Duodenal mucosa (tissue), 2 donors: ENCODE data around the gene TSPAN18.

ENCODE experiments used
- H3K27ac ChIP-seq: one replicate; pipeline ENCODE4 v1.7.0; 2013; ENCODE audit warnings: low read depth, low read length
- H3K27me3 ChIP-seq, 2 donors: one replicate each; pipeline ENCODE4 v1.7.0; 2013; ENCODE audit warnings: low read length in 2 of 2, control low read depth in 1 of 2; ENCODE audit not compliant: insufficient read depth in 2 of 2, control insufficient read depth in 1 of 2
- H3K36me3 ChIP-seq, 2 donors: one replicate each; pipeline ENCODE4 v1.7.0; 2013; ENCODE audit warnings: low read length in 2 of 2, control low read depth in 1 of 2; ENCODE audit not compliant: insufficient read depth in 2 of 2, control insufficient read depth in 1 of 2
- H3K4me1 ChIP-seq, 2 donors: one replicate each; pipeline ENCODE4 v1.7.0; 2013; ENCODE audit warnings: low read length in 2 of 2, control low read depth in 1 of 2; ENCODE audit not compliant: insufficient read depth in 2 of 2, control insufficient read depth in 1 of 2
- H3K4me3 ChIP-seq, 2 donors: one replicate each; pipeline ENCODE4 v1.7.0; 2013; ENCODE audit warnings: low read length in 2 of 2, low read depth in 1 of 2
- H3K9ac ChIP-seq, 2 donors: one replicate each; pipeline ENCODE4 v1.7.0; 2013; ENCODE audit warnings: low read length in 2 of 2, low read depth in 1 of 2
- H3K9me3 ChIP-seq, 2 donors: one replicate each; pipeline ENCODE4 v1.7.0; 2013; ENCODE audit warnings: low read length in 2 of 2, control low read depth in 1 of 2; ENCODE audit not compliant: control insufficient read depth in 1 of 2

TSPAN18 gene

GRCh38 chr11:44948155-44948554 lies 221.4 kb downstream of the TSPAN18 start:
- Histone ChIP-seq H3K27me3 (no peaks in the 10 kb centered on the region), H3K9ac (no peak overlapping the region), H3K4me1 (peaks cover 30 to 46% of the 10 kb centered on the region in 2 donors), H3K9me3 (no peaks in the 10 kb centered on the region), H3K27ac (no peak overlapping the region), H3K4me3 (no peak overlapping the region), H3K36me3 (peaks cover 0 to 6% of the 10 kb centered on the region in 2 donors)

GRCh38 chr11:44949160-44950030 lies 222.6 kb downstream of the TSPAN18 start:
- Histone ChIP-seq H3K27ac (peak overlapping the region; percentile 64), H3K36me3 (peaks cover 0 to 6% of the 10 kb centered on the region in 2 donors), H3K4me1 (peaks cover 27 to 37% of the 10 kb centered on the region in 2 donors), H3K27me3 (no peaks in the 10 kb centered on the region), H3K9ac (peak overlapping the region; percentile 73 to 90), H3K9me3 (no peaks in the 10 kb centered on the region), H3K4me3 (peak overlapping the region; percentile 79 to 86)

DNA sequence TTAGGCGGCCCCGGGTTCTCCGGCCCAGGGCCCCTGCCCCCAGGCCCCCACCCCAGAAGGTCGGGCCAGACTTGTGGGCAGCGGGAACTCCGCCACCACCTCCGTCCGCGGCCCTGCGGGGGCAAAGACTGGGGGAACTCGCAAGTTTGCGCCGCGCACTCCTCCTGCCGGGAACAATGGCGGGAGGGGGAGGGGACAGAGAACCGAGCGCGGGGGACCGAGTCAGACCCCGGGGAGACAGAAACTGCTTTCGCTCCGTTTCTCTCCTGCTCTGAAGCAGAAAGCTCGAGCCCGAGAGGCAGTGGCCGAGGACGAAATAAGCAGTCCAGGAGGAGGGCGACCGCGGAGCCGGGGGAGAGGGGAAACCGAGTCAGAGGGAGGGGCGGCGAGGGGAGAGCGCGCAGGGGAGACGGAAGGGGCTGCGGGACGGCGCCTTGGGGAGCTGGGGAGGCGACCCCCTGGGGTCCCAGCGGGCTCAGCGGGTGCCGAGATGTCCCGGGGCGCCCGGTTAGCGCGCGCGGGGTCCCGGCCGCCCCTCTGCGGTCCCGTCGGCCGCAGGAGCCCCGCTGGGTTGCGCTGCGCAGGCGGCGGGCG lies 223.4 kb downstream of the TSPAN18 start:
- Histone ChIP-seq H3K4me1 (peaks cover 35 to 42% of the 10 kb centered on the region in 2 donors), H3K9ac (peak overlapping the region; percentile 73 to 90)

DNA sequence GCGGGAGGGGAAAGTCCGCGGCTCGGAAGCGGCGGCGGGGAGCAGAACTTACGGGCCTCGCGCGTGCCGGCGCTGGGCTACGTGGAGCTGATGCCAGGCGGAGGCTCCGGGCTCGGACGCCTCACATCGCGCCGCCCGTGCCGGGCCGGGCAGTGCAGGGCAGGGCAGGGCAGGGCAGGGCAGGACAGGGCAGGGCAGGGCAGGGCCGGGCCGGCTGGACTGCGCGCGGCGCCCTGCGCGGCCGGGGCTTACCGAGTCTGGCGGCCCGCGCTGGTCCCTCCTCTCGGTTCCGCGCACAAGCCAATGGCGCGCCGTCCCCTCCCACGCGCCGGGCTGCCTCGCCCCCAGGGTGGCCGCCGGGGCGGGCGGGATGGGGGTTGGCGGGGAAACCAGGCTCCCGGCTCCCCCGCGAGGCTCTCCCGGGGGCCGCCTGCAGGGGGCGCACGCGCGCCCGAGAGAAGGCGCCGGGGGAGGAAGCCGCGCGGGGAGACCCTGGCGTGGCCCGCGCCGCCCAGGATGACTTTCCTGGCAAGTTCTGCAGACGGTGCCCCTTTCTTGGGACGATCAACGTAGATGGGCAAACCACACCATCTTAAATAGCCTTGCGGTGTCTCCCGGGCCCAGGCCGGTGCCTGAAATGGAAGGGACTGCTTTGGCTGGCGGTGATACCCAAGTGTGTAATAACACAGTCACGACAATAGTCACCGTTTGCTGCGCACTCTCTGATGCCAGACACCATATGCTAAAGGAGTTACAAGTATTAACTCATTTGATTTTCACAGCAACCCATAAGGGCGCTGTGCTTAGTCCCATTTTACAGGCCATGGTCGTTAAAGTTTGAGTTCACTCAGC lies 224.1 kb downstream of the TSPAN18 start, which contains the start of gene TP53I11:
TSS of gene TP53I11 (minus strand) at position 259 of the 852 bp plus-strand sequence. CDS start 12,548 bp downstream, outside the sequence.
- Histone ChIP-seq H3K4me1 (peaks cover 42 to 44% of the 10 kb centered on the region in 2 donors), H3K27ac (peak within 1 kb of the TSS; percentile 64), H3K4me3 (peak within 1 kb of the TSS; percentile 79 to 86), H3K36me3 (peaks cover 0 to 6% of the 10 kb centered on the region in 2 donors), H3K9ac (peak within 1 kb of the TSS; percentile 73 to 90), H3K9me3 (no peaks in the 10 kb centered on the region), H3K27me3 (no peaks in the 10 kb centered on the region)

More for the DNA sequence above, 223.4 kb downstream of the TSPAN18 start:
- Histone ChIP-seq H3K36me3 (peaks cover 0 to 6% of the 10 kb centered on the region in 2 donors), H3K27me3 (no peaks in the 10 kb centered on the region), H3K9me3 (no peaks in the 10 kb centered on the region), H3K27ac (peak overlapping the region; percentile 64), H3K4me3 (peak overlapping the region; percentile 79 to 86)

- Histone ChIP-seq H3K36me3 (no peaks in the 10 kb centered on the region), H3K27ac (no peak overlapping the region)
Observed at GRCh38 chr11:44952082-44952481, 225.3 kb downstream of the TSPAN18 start.

DNA sequence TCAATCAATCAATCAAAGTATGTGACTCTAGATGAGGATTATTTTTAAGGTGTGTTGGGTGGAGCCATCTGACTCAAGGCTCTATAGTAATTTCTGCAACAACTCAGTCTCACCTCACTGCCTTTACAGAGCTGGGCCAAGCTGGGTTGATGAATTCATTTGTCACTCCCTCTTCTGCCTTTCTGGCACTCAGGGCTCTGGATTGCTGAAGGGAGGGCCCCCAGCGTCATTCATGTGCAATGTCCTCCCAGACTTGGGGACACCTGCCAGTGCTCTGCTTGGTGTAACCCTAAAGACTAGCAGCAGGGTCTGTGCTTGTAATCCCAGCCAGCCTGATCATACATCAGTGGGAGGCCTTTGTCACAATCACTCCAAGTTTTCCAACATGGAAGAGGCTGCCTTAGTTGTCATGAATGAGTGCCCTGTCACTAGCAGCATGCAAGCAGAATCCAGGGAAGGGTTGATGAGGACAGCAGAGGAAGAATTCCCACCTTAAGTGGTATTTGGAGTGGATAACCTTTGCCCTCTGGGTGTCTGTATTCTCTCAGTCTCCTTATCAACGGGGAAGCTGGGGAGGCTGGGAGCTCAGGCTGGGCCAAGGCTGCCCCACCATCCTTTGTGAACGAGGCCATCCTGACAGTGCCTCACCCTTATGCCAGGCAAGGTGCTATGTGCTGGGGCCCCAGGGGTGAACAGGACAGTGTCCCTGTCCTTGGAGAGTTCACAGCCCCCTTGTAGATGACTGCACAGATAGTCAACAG lies 225.9 kb downstream of the TSPAN18 start:
- Histone ChIP-seq H3K9ac (no peak overlapping the region), H3K27ac (no peak overlapping the region), H3K27me3 (no peaks in the 10 kb centered on the region), H3K4me3 (no peak overlapping the region), H3K9me3 (no peaks in the 10 kb centered on the region), H3K4me1 (peaks cover 50 to 59% of the 10 kb centered on the region in 2 donors), H3K36me3 (no peaks in the 10 kb centered on the region)

More at GRCh38 chr11:44952082-44952481, 225.3 kb downstream of the TSPAN18 start:
- Histone ChIP-seq H3K4me1 (peaks cover 48 to 53% of the 10 kb centered on the region in 2 donors), H3K4me3 (no peak overlapping the region), H3K9me3 (no peaks in the 10 kb centered on the region), H3K9ac (no peak overlapping the region), H3K27me3 (no peaks in the 10 kb centered on the region)

DNA sequence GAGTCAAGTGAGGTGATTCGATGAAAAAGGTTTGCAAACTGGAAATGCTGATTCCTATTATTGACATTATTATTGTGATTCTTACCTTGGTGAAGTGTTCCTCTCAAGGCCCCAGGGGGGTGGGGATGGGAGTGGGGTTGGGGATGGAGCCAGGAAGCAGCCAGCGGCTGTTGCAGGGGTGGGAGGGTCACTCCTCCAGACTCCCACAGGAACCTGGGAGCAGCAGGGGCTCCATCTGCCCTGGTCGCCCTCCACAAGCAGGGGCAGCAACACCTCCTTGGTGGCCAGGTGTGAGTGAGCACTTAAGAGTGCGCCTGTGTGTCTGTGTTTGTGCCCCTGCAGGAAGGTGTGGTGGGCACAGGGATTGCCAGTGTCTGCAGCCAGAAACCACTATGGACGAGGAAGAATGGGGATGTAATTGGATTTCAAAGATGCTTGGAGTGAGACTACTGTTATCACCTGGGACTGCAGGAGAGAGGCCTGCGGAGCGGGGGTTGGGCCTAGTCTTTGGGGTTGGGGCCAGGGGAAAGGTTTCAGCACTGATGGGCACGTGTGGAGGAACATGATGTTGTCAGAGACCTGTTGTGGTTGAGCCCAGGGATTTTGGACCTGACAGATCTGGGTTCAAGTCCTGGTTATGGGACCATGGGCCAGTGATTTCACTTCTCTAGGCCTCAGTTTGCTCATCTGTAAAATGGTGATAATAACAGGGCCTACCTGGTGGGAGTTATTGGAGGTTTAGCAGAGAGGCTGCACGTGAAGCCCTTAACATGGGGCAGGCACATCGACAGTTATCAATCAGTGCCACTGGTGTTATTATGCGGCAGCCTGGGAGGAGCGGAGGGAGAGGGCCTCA lies 227.5 kb downstream of the TSPAN18 start:
- no peaks in the 10 kb centered on the region for H3K36me3 ChIP-seq
- H3K9me3 ChIP-seq = no peaks in the 10 kb centered on the region
- peaks cover 58 to 69% of the 10 kb centered on the region in 2 donors for H3K4me1 ChIP-seq
- no peak overlapping the region for H3K9ac ChIP-seq
- H3K4me3 ChIP-seq = peak overlapping the region in 1 of 2 donors; percentile 0
- no peaks in the 10 kb centered on the region for H3K27me3 ChIP-seq
- no peak overlapping the region for H3K27ac ChIP-seq

GRCh38 chr11:44955015-44955738 lies 228.4 kb downstream of the TSPAN18 start:
- Histone ChIP-seq H3K4me3 (peak overlapping the region in 1 of 2 donors; percentile 0), H3K4me1 (peaks cover 60 to 70% of the 10 kb centered on the region in 2 donors), H3K27ac (no peak overlapping the region), H3K36me3 (no peaks in the 10 kb centered on the region), H3K27me3 (no peaks in the 10 kb centered on the region), H3K9me3 (no peaks in the 10 kb centered on the region), H3K9ac (no peak overlapping the region)
